ENCODE data around the gene NRF1.

- TF ChIP-seq POLR2A (IDR thresholded peaks at IDR 0.05; ENCODE audit: low read depth, low read length) = no peak
- TF ChIP-seq TAF1 (IDR thresholded peaks at IDR 0.05; ENCODE audit: low read depth, low read length) = no peak
These were observed 5.7 kb downstream of the NRF1 start for GRCh38 chr7:129617178-129617577.
